Right lobe of liver (tissue), 4 donors: ENCODE results near the gene LPXN.

ENCODE experiments used
- CTCF ChIP-seq, 4 donors: fragments of 200-600 bp in 3 of 4; fragments of 450-650 bp in 1 of 4; IDR thresholded peaks; one replicate each; pipeline versions ENCODE4 v1.5.1 to v1.8.0; 2016 to 2022; ENCODE audit warnings: antibody characterized with exemption in 4 of 4, mild to moderate bottlenecking in 2 of 4
- POLR2A ChIP-seq: fragments of 450-650 bp; IDR thresholded peaks from one replicate; pipeline ENCODE4 v1.6.1; 2017; ENCODE audit warnings: antibody characterized with exemption, mild to moderate bottlenecking
- donor health status: DM: no; HTN: no; CAD: no.
- donor health status: DM: no; HTN: no; CAD: no.
- donor health status: DM: no; HTN: yes; CAD: no.

DNA sequence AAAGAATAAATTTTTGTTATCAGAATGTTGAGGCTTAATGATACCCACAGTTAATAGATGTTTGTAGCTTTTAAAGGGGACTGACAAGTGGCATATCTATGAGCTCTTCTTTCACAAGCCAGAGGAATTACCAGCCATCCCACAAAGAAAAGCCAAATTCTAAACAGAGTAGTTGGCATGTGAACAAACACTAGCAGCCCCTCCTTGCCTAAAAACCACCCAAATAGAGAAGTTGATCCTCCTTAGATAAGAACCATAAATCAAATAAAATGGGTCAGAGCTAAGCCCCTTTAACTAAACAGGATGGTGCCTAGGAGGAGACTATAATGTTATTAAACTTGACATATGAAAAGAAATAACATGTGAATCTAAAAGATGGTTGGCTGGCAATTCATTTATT is 11.4 kb downstream of the LPXN start:
- TF ChIP-seq CTCF (IDR thresholded peaks at IDR 0.05) (no peak), POLR2A (no peak)
